Adrenal gland (tissue), 12 donors: ENCODE measurements around the gene NCK2. TPM values are rescaled to one million over a fixed set of nuclear protein-coding genes. Genes with fewer than 3 reads are reported as not detected.
A peak's percentile ranks its signal among the peaks of the same experiment; 100 is the strongest.

Experiments
- DNase-seq, 7 donors: peaks; one replicate each; pipeline ENCODE4 v3.0.0-alpha.2; 2019 to 2020
- H3K27ac ChIP-seq, 5 donors: fragments of 200-600 bp; sonication (generic) in 4 of 5; 1 replicate in 3 of 5; 2 replicates in 2 of 5; pipeline versions ENCODE4 v1.5.1 to v1.8.0; 2016 to 2020; ENCODE audit warnings: mild to moderate bottlenecking in 1 of 5
- H3K27me3 ChIP-seq: fragments of 200-600 bp; 2 replicates; pipeline ENCODE4 v1.8.0; 2021
- H3K36me3 ChIP-seq, 2 donors: fragments of 200-600 bp; replicated peaks in 1 of 2; 1 replicate in 1 of 2; 2 replicates in 1 of 2; pipeline versions ENCODE4 v1.5.1 to v1.8.0; 2018 to 2022
- H3K4me1 ChIP-seq, 2 donors: fragments of 200-600 bp; replicated peaks in 1 of 2; 1 replicate in 1 of 2; 2 replicates in 1 of 2; pipeline versions ENCODE4 v1.5.1 to v1.8.0; 2018 to 2021
- H3K4me3 ChIP-seq, 4 donors: fragments of 200-600 bp; sonication (generic) in 3 of 4; one replicate each; pipeline ENCODE4 v1.5.1; 2016 to 2018
- H3K9me3 ChIP-seq, 3 donors: fragments of 200-600 bp; sonication (generic) in 1 of 3; replicated peaks in 1 of 3; 1 replicate in 2 of 3; 2 replicates in 1 of 3; pipeline versions ENCODE4 v1.5.1 to v1.8.0; 2016 to 2021
- POLR2A ChIP-seq, 2 donors: fragments of 450-650 bp; IDR thresholded peaks; one replicate each; pipeline ENCODE4 v1.6.1; 2017; ENCODE audit warnings: antibody characterized with exemption in 2 of 2, mild to moderate bottlenecking in 2 of 2, moderate library complexity in 1 of 2
- WGBS, 4 donors: extraction: QIAGEN DNeasy Blood & Tissue Kit in 2 of 4; methylation state at CpG; one replicate each; pipeline versions ENCODE4 v1.1.5 to v1.1.7; 2013 to 2017; 5-methylcytosine and 5-hydroxymethylcytosine counted together
- intact Hi-C, 2 donors: fragments of 100-400 bp; cut with DNase I; formaldehyde crosslinking; loops; one replicate each; pipeline versions ENCODE4 v1.14.1 to v1.15.0; 2022 to 2023
- polyA plus RNA-seq, 3 donors: library from polyadenylated mRNA; stranded (reverse); fragments of 200-250 nt in 2 of 3; fragments of 350-450 nt in 1 of 3; fragmentation: Illumina TruSeq in 1 of 3; extraction: RNeasy Lipid Tissue Mini Kit (QIAGEN cat#74804) in 1 of 3; gene quantifications; one replicate each; pipeline ENCODE4 v1.2.3, GENCODE V29; 2013 to 2014
- total RNA-seq, 9 donors: library from RNA; depleted of rRNA in 4 of 9; stranded (reverse); fragments of >200 nt in 4 of 9; fragments of 120-200 nt in 1 of 9; fragmentation: NEBNext Ultra II Directional in 1 of 9; extraction: Animal tissue kit (Norgen Biotek cat#: 25700) in 1 of 9; gene quantifications; one replicate each; pipeline versions ENCODE4 v1.1.0 to v1.2.4, GENCODE V29; 2013 to 2023
- TF ChIP-seq, protein P1 (sequence below), 6 experiments: fragments of 450-650 bp in 4 of 6; fragments of 200-600 bp in 2 of 6; sonication (generic) in 1 of 6; IDR thresholded peaks; 1 replicate in 5 of 6; 2 replicates in 1 of 6; pipeline versions ENCODE4 v1.5.1 to v1.8.0; 2016 to 2021; ENCODE audit warnings: antibody characterized with exemption in 6 of 6, mild to moderate bottlenecking in 2 of 6, moderate library complexity in 1 of 6
- donor health status: healthy with polysubstance abuse.
- donor health status: Bipolar disorder and iron deficiency.
- donor health status: DM: yes; HTN: yes; CAD: no.
- donor health status: DM: no; HTN: no; CAD: no.
- donor health status: DM: no; HTN: no; CAD: no.
- donor health status: DM: yes; HTN: yes; CAD: no.

Gene NCK2
- total and polyA plus RNA-seq, 12 donors = 13.7 to 56.0 (median 37.3) TPM

DNA sequence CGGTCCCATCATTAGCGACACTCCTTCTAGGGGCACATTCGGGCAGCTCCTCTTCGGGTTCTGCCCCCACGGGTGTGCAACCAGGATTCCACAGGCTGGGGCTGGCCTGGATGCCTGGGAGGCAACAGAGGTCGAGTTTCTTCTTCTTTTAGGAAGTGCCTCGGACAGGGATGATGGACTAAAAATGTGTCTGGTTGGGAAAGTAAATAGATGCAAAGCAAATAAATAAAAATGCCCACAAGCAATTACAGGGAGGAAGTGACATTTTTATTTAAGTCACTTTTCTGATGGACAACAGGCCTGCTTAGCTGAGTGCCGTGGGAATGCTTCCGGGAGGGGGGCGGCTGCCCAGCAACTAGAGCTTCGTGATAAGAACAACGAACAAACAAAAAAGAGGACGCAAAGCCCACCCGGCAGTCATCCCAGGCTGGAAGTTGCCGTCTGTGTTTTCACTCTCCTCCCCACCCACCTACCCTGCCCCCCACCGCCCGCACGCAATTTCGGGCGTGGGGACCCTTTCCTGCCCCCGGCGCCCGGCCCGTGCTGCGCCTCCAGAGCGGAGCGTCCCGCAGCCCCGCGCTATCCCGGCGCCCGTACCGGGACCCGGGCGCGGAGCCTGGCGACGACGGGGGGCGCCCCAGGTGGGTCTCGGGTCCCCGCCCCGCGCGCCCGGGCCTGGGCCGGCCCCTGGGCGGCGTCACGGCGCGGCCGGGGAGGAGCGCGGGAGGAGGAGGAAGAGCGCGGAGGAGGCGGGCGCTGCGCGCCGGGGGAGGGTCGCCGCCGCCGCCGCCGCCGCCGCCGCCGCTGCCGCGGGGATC is 412 bp upstream of the NCK2 start:
- peak overlapping the region in 4 of 5 donors; percentile 53 to 95 (median 74) for H3K27ac ChIP-seq
- DNase-seq = peak; percentile 40 to 71 (median 50)
- H3K9me3 ChIP-seq = no peaks in the 10 kb centered on the region
- peaks cover 27 to 43% of the 10 kb centered on the region in 2 donors for H3K4me1 ChIP-seq
- peak in 1 of 2 donors; percentile 16 for TF ChIP-seq POLR2A (IDR thresholded peaks at IDR 0.05)
- TF ChIP-seq, protein P1, sequence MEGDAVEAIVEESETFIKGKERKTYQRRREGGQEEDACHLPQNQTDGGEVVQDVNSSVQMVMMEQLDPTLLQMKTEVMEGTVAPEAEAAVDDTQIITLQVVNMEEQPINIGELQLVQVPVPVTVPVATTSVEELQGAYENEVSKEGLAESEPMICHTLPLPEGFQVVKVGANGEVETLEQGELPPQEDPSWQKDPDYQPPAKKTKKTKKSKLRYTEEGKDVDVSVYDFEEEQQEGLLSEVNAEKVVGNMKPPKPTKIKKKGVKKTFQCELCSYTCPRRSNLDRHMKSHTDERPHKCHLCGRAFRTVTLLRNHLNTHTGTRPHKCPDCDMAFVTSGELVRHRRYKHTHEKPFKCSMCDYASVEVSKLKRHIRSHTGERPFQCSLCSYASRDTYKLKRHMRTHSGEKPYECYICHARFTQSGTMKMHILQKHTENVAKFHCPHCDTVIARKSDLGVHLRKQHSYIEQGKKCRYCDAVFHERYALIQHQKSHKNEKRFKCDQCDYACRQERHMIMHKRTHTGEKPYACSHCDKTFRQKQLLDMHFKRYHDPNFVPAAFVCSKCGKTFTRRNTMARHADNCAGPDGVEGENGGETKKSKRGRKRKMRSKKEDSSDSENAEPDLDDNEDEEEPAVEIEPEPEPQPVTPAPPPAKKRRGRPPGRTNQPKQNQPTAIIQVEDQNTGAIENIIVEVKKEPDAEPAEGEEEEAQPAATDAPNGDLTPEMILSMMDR (IDR thresholded peaks at IDR 0.05) = peak in 1 of 6 experiments; percentile 2
- H3K27me3 ChIP-seq = no peaks in the 10 kb centered on the region
- WGBS, 4 donors = 3 to 7% (median 5%) methylated on average over 14 to 75 of the region's 75 CpGs
- H3K4me3 ChIP-seq = peak overlapping the region in 2 of 4 donors; percentile 47 to 93
- H3K36me3 ChIP-seq = no peaks in the 10 kb centered on the region
- intact Hi-C loops = loop anchor here in 1 of 2 donors (10.0 kb wide), 1 partner anchor 141 kb away; no protein-coding TSS in a partner anchor

DNA sequence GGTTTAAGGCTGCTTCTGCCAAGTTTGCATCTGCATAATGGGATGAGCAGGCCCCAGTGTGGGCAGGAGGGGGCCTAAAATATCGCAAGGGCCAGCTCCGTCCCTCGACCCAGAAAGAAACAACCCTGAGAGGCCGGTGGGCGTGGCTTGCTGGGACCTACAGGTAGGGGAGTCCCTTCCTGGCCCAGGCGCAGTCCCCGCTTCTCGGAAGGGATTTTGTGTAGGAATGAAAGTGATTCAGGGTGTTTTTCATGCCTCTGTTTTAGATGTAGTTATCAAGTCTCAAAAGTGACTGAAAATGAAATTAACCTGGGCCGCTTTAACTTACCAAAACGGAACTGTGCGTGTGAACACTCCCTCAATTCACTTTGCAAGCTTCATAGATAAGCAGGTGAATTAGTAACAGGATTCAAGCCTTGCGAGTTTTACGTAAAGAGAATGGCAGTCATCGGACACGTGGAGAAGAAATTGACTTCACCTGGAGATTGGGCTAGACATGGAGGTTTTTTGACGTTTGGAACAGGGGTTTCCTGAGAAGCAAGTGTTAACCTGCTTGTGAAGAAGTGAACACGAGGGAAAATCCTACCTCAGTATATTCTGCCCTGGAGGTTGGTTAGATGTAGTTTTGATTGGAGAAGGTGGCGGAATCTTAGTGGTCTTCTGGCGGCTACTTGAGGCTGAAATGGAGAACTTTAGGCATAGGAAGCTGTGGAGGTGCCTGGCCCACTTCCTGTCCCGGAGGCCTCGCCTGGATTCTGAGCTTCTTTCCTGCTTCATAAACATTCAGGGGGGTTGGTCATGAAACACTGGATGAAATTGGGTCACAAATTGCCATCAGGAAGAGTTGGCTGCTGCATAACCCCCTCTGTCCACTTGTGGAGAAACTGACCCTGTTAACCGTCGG is 1.7 kb downstream of the NCK2 start:
- WGBS, 4 donors = 53 to 60% (median 56%) methylated on average over 23 of the region's 23 CpGs
- Histone ChIP-seq H3K4me1 (peaks cover 31 to 53% of the 10 kb centered on the region in 2 donors), H3K27ac (peak overlapping the region in 3 of 5 donors; percentile 82 to 95 (median 90)), H3K36me3 (no peaks in the 10 kb centered on the region), H3K4me3 (peak overlapping the region in 3 of 4 donors; percentile 21 to 98 (median 48)), H3K27me3 (no peaks in the 10 kb centered on the region), H3K9me3 (no peaks in the 10 kb centered on the region)
- intact Hi-C loops = loop anchor here in 1 of 2 donors (10.0 kb wide), 1 partner anchor 138 kb away; no protein-coding TSS in a partner anchor
- DNase-seq = peak in 6 of 7 donors; percentile 28 to 64 (median 48)
- TF ChIP-seq, protein P1 (IDR thresholded peaks at IDR 0.05) = no peak
- TF ChIP-seq POLR2A (IDR thresholded peaks at IDR 0.05) = no peak

DNA sequence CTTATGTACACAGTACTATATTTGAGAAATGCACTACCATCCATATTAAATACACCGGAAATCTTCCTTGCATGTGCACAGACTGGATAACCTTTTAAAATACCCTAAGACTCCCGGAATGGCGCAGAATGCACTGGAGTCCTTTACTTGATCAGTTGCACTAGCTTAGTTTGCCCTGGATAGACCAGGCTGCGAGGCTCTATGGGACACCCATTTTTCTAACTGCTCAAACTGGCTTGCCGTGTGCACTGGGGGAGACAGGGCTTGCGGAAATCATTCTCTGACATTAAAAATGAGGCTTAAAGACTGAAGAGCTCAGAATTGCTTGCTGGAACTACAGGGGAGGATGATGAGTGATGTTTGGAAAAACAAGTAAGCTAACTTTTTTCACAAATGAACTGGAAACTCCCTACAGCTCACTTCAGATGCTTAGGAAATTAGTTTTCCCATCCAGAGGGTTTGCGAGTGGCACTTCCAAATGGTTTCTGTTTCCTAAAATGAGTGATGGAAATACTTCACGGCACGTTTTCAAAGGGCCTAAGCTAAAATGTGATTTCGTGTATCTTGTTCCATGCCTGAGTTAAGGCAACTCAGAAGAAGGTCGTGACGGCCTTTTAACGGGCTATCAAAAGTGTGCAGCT is 2.7 kb downstream of the NCK2 start:
- TF ChIP-seq, protein P1 (IDR thresholded peaks at IDR 0.05) = no peak
- no peak for TF ChIP-seq POLR2A (IDR thresholded peaks at IDR 0.05)
- intact Hi-C loops = loop anchor here in 1 of 2 donors (10.0 kb wide), 1 partner anchor 137 kb away; no protein-coding TSS in a partner anchor
- WGBS, 4 donors = 73 to 80% (median 76%) methylated on average over 13 of the region's 13 CpGs
- Histone ChIP-seq H3K4me1 (peaks cover 31 to 53% of the 10 kb centered on the region in 2 donors), H3K9me3 (no peaks in the 10 kb centered on the region), H3K4me3 (no peak overlapping the region), H3K27me3 (no peaks in the 10 kb centered on the region), H3K27ac (peak overlapping the region in 4 of 5 donors; percentile 6 to 59 (median 32)), H3K36me3 (no peaks in the 10 kb centered on the region)
- no peak for DNase-seq
